ENCODE measurements around the gene TPM3. TPM values are rescaled to one million over a fixed set of nuclear protein-coding genes. Genes with fewer than 3 reads are reported as not detected.

Gene TPM3
- total and polyA plus RNA-seq, 2 donors (not counting 1 experiment from before 2014, with no cell fraction given), result 215 to 842 TPM

GRCh38 chr1:154213274-154213673, 21.4 kb upstream of the TPM3 start:
- Histone ChIP-seq H3K27ac (ENCODE audit: insufficient read depth, low read length) (no peak overlapping the region), H2AFZ (ENCODE audit: low read length) (no peak overlapping the region), H3K4me2 (ENCODE audit: extremely low read depth, insufficient read depth, low read length) (no peak overlapping the region), H3K9me3 (ENCODE audit: control insufficient read depth, insufficient read depth, low read depth, low read length) (no peaks in the 10 kb centered on the region), H3K9ac (ENCODE audit: insufficient read depth, low read length) (no peak overlapping the region), H3K4me3 (replicated peaks in 1 of 4; ENCODE audit: control extremely low read depth in 1 of 4, insufficient read depth in 1 of 4, low read depth in 3 of 4, low read length in 4 of 4) (no peak overlapping the region), H3K4me1 (ENCODE audit: control insufficient read depth, extremely low read depth, insufficient read depth, low read length) (peaks cover 3% of the 10 kb centered on the region), H3K36me3 (ENCODE audit: control insufficient read depth, insufficient read depth, low read length) (peaks cover 8% of the 10 kb centered on the region), H4K20me1 (ENCODE audit: control insufficient read depth, extremely low read depth, insufficient read depth, low read length) (no peaks in the 10 kb centered on the region), H3K27me3 (ENCODE audit: control insufficient read depth, insufficient read depth, low read length) (no peaks in the 10 kb centered on the region), H3K79me2 (ENCODE audit: control insufficient read depth, insufficient read depth, low read length) (peaks cover 21% of the 10 kb centered on the region)
- no peak for TF ChIP-seq EZH2 (IDR thresholded peaks at IDR 0.05; ENCODE audit: low read length, missing control alignments)
- TF ChIP-seq, protein P1, sequence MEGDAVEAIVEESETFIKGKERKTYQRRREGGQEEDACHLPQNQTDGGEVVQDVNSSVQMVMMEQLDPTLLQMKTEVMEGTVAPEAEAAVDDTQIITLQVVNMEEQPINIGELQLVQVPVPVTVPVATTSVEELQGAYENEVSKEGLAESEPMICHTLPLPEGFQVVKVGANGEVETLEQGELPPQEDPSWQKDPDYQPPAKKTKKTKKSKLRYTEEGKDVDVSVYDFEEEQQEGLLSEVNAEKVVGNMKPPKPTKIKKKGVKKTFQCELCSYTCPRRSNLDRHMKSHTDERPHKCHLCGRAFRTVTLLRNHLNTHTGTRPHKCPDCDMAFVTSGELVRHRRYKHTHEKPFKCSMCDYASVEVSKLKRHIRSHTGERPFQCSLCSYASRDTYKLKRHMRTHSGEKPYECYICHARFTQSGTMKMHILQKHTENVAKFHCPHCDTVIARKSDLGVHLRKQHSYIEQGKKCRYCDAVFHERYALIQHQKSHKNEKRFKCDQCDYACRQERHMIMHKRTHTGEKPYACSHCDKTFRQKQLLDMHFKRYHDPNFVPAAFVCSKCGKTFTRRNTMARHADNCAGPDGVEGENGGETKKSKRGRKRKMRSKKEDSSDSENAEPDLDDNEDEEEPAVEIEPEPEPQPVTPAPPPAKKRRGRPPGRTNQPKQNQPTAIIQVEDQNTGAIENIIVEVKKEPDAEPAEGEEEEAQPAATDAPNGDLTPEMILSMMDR (conservative IDR thresholded peaks at IDR 0.05 in 1 of 2, IDR thresholded peaks at IDR 0.05 in 1 of 2; ENCODE audit: low read depth in 1 of 2, low read length in 2 of 2), result no peak
- peak in 1 of 2 donors; percentile 69 for DNase-seq (ENCODE audit: low read depth in 2 of 2)

- peaks cover 10% of the 10 kb centered on the region for H3K79me2 ChIP-seq (ENCODE audit: control insufficient read depth, insufficient read depth, low read length)
- no peaks in the 10 kb centered on the region for H3K9me3 ChIP-seq (ENCODE audit: control insufficient read depth, insufficient read depth, low read depth, low read length)
- no peak overlapping the region for H3K27ac ChIP-seq (ENCODE audit: insufficient read depth, low read length)
- H3K36me3 ChIP-seq (ENCODE audit: control insufficient read depth, insufficient read depth, low read length), result peaks cover 13% of the 10 kb centered on the region
- no peak for DNase-seq (ENCODE audit: low read depth in 2 of 2)
- H3K9ac ChIP-seq (ENCODE audit: insufficient read depth, low read length), result no peak overlapping the region
- no peak overlapping the region for H3K4me3 ChIP-seq (replicated peaks in 1 of 4; ENCODE audit: control extremely low read depth in 1 of 4, insufficient read depth in 1 of 4, low read depth in 3 of 4, low read length in 4 of 4)
- H4K20me1 ChIP-seq (ENCODE audit: control insufficient read depth, extremely low read depth, insufficient read depth, low read length), result no peaks in the 10 kb centered on the region
- TF ChIP-seq, protein P1 (conservative IDR thresholded peaks at IDR 0.05 in 1 of 2, IDR thresholded peaks at IDR 0.05 in 1 of 2; ENCODE audit: low read depth in 1 of 2, low read length in 2 of 2), result no peak
- no peak for TF ChIP-seq EZH2 (IDR thresholded peaks at IDR 0.05; ENCODE audit: low read length, missing control alignments)
- no peaks in the 10 kb centered on the region for H3K27me3 ChIP-seq (ENCODE audit: control insufficient read depth, insufficient read depth, low read length)
- peaks cover 3% of the 10 kb centered on the region for H3K4me1 ChIP-seq (ENCODE audit: control insufficient read depth, extremely low read depth, insufficient read depth, low read length)
- no peak overlapping the region for H3K4me2 ChIP-seq (ENCODE audit: extremely low read depth, insufficient read depth, low read length)
- H2AFZ ChIP-seq (ENCODE audit: low read length), result no peak overlapping the region
These were observed 20.2 kb upstream of the TPM3 start for GRCh38 chr1:154212083-154212482.

GRCh38 chr1:154208677-154209388, 16.9 kb upstream of the TPM3 start:
- Histone ChIP-seq H4K20me1 (ENCODE audit: control insufficient read depth, extremely low read depth, insufficient read depth, low read length) (no peaks in the 10 kb centered on the region), H3K27ac (ENCODE audit: insufficient read depth, low read length) (no peak overlapping the region), H3K4me2 (ENCODE audit: extremely low read depth, insufficient read depth, low read length) (no peak overlapping the region), H3K79me2 (ENCODE audit: control insufficient read depth, insufficient read depth, low read length) (no peaks in the 10 kb centered on the region), H2AFZ (ENCODE audit: low read length) (no peak overlapping the region), H3K27me3 (ENCODE audit: control insufficient read depth, insufficient read depth, low read length) (no peaks in the 10 kb centered on the region), H3K9me3 (ENCODE audit: control insufficient read depth, insufficient read depth, low read depth, low read length) (no peaks in the 10 kb centered on the region), H3K4me3 (replicated peaks in 1 of 4; ENCODE audit: control extremely low read depth in 1 of 4, insufficient read depth in 1 of 4, low read depth in 3 of 4, low read length in 4 of 4) (no peak overlapping the region), H3K9ac (ENCODE audit: insufficient read depth, low read length) (no peak overlapping the region), H3K4me1 (ENCODE audit: control insufficient read depth, extremely low read depth, insufficient read depth, low read length) (peaks cover 3% of the 10 kb centered on the region), H3K36me3 (ENCODE audit: control insufficient read depth, insufficient read depth, low read length) (peaks cover 15% of the 10 kb centered on the region)
- DNase-seq (ENCODE audit: low read depth in 2 of 2), result no peak
- TF ChIP-seq, protein P1 (conservative IDR thresholded peaks at IDR 0.05 in 1 of 2, IDR thresholded peaks at IDR 0.05 in 1 of 2; ENCODE audit: low read depth in 1 of 2, low read length in 2 of 2), result no peak
- TF ChIP-seq EZH2 (IDR thresholded peaks at IDR 0.05; ENCODE audit: low read length, missing control alignments), result no peak

All from fibroblast of lung (primary cell).